HepG2 (cell line): Measurements from ENCODE around the gene TUBB. TPM values are rescaled to one million over a fixed set of nuclear protein-coding genes. Genes with fewer than 3 reads are reported as not detected.
A peak's percentile ranks its signal among the peaks of the same experiment; 100 is the strongest.

ENCODE experiments used
- BRD4 ChIP-seq: sonication (generic); formaldehyde crosslinking; IDR thresholded peaks from 2 replicates; pipeline ENCODE4 v1.4.0; 2020; ENCODE audit warnings: missing genetic modification reagents
- FOXC1 ChIP-seq: sonication (generic); formaldehyde crosslinking; IDR thresholded peaks from 2 replicates; pipeline ENCODE4 v1.8.0; 2022; ENCODE audit warnings: mild to moderate bottlenecking, missing genetic modification reagents, borderline replicate concordance
- HMGXB4 ChIP-seq, 2 experiments: sonication (generic) in 1 of 2; formaldehyde crosslinking in 1 of 2; IDR thresholded peaks; 2 replicates each; pipeline versions ENCODE4 v1.4.0 to v1.6.1; 2018 to 2020; ENCODE audit warnings: missing genetic modification reagents in 2 of 2, borderline replicate concordance in 1 of 2, low read depth in 1 of 2, mild to moderate bottlenecking in 1 of 2, missing biosample characterization in 1 of 2
- KLF11 ChIP-seq: IDR thresholded peaks from 2 replicates; pipeline ENCODE4 v1.6.1; 2016; ENCODE audit warnings: missing compliant biosample characterization
- NFKB2 ChIP-seq: sonication (generic); formaldehyde crosslinking; IDR thresholded peaks from 2 replicates; pipeline ENCODE4 v1.4.0; 2020; ENCODE audit warnings: missing genetic modification reagents, borderline replicate concordance
- SP5 ChIP-seq: IDR thresholded peaks from 2 replicates; pipeline ENCODE4 v1.6.1; 2016; ENCODE audit warnings: low read depth, borderline replicate concordance
- THRA ChIP-seq: sonication (generic); formaldehyde crosslinking; IDR thresholded peaks from 2 replicates; pipeline ENCODE4 v1.4.0; 2020; ENCODE audit warnings: missing genetic modification reagents, borderline replicate concordance
- ZC3H4 ChIP-seq: sonication (generic); formaldehyde crosslinking; IDR thresholded peaks from 2 replicates; pipeline ENCODE4 v1.4.0; 2020; ENCODE audit warnings: missing genetic modification reagents, borderline replicate concordance
- ZNF761 ChIP-seq: sonication (generic); formaldehyde crosslinking; conservative IDR thresholded peaks from 2 replicates; pipeline ENCODE4 v1.4.0; 2020; ENCODE audit warnings: mild to moderate bottlenecking, missing genetic modification reagents
- polyA plus RNA-seq, 8 experiments: library from polyadenylated mRNA; depleted of rRNA in 3 of 8; stranded (reverse) in 7 of 8; unstranded in 1 of 8; fragments of >200 nt; fragmentation: Illumina TruSeq in 4 of 8; extraction: Trizol in 4 of 8; gene quantifications; 2 replicates each; pipeline versions ENCODE4 v1.2.1 to v1.2.3, GENCODE V29; 2011 to 2016; ENCODE audit warnings: low read depth in 4 of 8, missing spikeins in 1 of 8, mixed read lengths in 1 of 8; ENCODE audit not compliant: insufficient read depth in 1 of 8
- total RNA-seq, 5 experiments: library from RNA; depleted of rRNA; stranded (reverse); fragments of >200 nt; fragmentation: Illumina TruSeq; extraction: Trizol; gene quantifications; 2 replicates each; pipeline ENCODE4 v1.2.3, GENCODE V29; 2016; ENCODE audit warnings: low read depth in 1 of 5
- TF ChIP-seq, protein P1 (sequence below): sonication (generic); formaldehyde crosslinking; IDR thresholded peaks from 2 replicates; pipeline ENCODE4 v1.4.0; 2020; ENCODE audit warnings: missing genetic modification reagents
- TF ChIP-seq, protein P2 (sequence below): sonication (generic); formaldehyde crosslinking; conservative IDR thresholded peaks from 2 replicates; pipeline ENCODE4 v1.5.0; 2020; ENCODE audit warnings: missing genetic modification reagents
- TF ChIP-seq, protein P3 (sequence below), 2 experiments: sonication (generic) in 1 of 2; formaldehyde crosslinking in 1 of 2; IDR thresholded peaks; 2 replicates each; pipeline versions ENCODE4 v1.4.0 to v1.6.1; 2016 to 2020; ENCODE audit warnings: borderline replicate concordance in 1 of 2, low read depth in 1 of 2, mild to moderate bottlenecking in 1 of 2, missing genetic modification reagents in 1 of 2

Gene TUBB
- total and polyA plus RNA-seq, 2 of the 13 experiments (the other 11 are each of a cell fraction or from before 2014, with no cell fraction given): 911 to 1,163 TPM

DNA sequence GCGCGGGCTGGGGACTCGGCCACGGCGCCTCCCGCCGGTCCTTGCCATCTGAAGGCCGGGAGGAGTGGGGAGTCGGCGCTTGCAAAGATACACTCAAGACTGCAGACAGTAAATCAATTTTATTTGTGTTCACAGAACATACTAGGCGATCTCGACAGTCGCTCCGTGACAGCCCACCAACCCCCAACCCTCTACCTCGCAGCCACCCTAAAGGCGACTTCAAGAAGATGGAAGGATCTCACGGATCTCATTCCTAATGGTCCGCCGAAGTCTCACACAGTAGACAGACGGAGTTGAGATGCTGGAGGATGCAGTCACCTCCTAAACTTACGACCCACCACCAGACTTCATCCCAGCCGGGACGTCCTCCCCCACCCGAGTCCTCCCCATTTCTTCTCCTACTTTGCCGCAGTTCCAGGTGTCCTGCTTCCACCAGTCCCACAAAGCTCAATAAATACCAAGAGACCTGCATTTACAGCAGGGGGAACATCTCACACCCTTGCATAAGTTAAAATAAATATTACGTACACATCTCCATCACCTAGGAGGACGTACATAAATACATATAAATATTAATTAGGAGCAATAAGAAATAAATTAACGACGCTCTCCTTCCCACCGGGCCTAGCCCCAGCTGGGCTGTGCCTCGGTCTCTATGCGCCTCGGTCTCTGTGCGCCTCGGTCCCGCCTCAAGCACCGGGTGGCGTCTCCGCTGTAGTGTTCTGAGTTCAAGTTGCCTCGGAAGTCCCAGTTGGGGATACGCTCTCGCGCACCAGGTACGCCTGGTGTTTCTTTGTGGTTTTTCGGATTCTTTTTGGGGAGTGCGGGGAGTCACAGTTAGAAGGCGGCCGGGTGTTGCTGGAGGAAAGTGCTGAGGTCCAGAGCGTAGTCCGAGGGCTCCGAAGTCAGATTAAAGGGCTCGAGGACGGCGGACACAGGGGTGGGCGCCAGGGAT, 23.2 kb downstream of the TUBB start (continued):
- TF ChIP-seq, protein P1, sequence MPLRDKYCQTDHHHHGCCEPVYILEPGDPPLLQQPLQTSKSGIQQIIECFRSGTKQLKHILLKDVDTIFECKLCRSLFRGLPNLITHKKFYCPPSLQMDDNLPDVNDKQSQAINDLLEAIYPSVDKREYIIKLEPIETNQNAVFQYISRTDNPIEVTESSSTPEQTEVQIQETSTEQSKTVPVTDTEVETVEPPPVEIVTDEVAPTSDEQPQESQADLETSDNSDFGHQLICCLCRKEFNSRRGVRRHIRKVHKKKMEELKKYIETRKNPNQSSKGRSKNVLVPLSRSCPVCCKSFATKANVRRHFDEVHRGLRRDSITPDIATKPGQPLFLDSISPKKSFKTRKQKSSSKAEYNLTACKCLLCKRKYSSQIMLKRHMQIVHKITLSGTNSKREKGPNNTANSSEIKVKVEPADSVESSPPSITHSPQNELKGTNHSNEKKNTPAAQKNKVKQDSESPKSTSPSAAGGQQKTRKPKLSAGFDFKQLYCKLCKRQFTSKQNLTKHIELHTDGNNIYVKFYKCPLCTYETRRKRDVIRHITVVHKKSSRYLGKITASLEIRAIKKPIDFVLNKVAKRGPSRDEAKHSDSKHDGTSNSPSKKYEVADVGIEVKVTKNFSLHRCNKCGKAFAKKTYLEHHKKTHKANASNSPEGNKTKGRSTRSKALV (CRISPR knock-in tag): peak; percentile 22; the same call in 1 of the 2 replicates
- TF ChIP-seq ZNF761 (CRISPR knock-in tag) (0 out of 2 replicates have a peak, but pooled peaks have one; percentile 59), KLF11 (CRISPR knock-in tag) (0 out of 2 replicates have a peak, but pooled peaks have one; percentile 21), ZC3H4 (CRISPR knock-in tag) (no peak), THRA (CRISPR knock-in tag) (no peak), SP5 (CRISPR knock-in tag) (0 out of 2 replicates have a peak, but pooled peaks have one; percentile 2), FOXC1 (CRISPR knock-in tag) (0 out of 2 replicates have a peak, but pooled peaks have one; percentile 35), BRD4 (0 out of 2 replicates have a peak, but pooled peaks have one; percentile 2), HMGXB4 (CRISPR knock-in tag; IDR thresholded peaks at IDR 0.05; ENCODE audit: borderline replicate concordance in 1 of 2, low read depth in 1 of 2) (no peak; a peak in 1 of 4 replicates), NFKB2 (CRISPR knock-in tag) (no peak; the same call in 1 of the 2 replicates)
- TF ChIP-seq, protein P2, sequence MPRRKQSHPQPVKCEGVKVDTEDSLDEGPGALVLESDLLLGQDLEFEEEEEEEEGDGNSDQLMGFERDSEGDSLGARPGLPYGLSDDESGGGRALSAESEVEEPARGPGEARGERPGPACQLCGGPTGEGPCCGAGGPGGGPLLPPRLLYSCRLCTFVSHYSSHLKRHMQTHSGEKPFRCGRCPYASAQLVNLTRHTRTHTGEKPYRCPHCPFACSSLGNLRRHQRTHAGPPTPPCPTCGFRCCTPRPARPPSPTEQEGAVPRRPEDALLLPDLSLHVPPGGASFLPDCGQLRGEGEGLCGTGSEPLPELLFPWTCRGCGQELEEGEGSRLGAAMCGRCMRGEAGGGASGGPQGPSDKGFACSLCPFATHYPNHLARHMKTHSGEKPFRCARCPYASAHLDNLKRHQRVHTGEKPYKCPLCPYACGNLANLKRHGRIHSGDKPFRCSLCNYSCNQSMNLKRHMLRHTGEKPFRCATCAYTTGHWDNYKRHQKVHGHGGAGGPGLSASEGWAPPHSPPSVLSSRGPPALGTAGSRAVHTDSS (CRISPR knock-in tag): 0 out of 2 replicates have a peak, but pooled peaks have one; percentile 21
- TF ChIP-seq, protein P3, sequence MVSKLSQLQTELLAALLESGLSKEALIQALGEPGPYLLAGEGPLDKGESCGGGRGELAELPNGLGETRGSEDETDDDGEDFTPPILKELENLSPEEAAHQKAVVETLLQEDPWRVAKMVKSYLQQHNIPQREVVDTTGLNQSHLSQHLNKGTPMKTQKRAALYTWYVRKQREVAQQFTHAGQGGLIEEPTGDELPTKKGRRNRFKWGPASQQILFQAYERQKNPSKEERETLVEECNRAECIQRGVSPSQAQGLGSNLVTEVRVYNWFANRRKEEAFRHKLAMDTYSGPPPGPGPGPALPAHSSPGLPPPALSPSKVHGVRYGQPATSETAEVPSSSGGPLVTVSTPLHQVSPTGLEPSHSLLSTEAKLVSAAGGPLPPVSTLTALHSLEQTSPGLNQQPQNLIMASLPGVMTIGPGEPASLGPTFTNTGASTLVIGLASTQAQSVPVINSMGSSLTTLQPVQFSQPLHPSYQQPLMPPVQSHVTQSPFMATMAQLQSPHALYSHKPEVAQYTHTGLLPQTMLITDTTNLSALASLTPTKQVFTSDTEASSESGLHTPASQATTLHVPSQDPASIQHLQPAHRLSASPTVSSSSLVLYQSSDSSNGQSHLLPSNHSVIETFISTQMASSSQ (IDR thresholded peaks at IDR 0.05; ENCODE audit: low read depth): 0 out of 2 replicates have a peak, but pooled peaks have one; percentile 3
- TF ChIP-seq, protein P3 (CRISPR knock-in tag; IDR thresholded peaks at IDR 0.05; ENCODE audit: borderline replicate concordance): no peak
